ENCODE results near the gene GRIN2C.

GRIN2C gene

DNA sequence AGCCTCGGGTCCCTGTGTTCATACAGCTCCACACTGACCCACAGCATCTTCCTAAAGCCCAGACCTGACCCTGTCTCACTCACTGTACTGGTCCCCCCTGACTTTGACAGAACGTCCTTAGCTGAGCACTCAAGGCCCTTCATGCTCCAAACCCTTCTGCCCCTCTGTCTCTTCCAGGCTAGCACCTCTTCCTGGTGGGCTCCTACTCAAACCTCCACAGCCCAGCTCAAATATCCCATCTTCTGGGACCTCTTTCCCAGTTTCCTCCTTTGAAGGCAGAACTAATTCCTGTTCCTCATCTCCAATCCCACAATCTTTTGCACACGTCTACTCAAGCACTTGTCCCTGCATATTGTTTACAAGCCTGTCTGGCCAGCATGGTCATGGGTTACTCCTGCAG lies 8.8 kb downstream of the GRIN2C start:
- H3K9me3 ChIP-seq (ENCODE audit: insufficient read depth, low read depth, low read length): no peaks in the 10 kb centered on the region
- no peak overlapping the region for H3K9ac ChIP-seq (ENCODE audit: low read depth, low read length, poor library complexity, severe bottlenecking)
- H3K79me2 ChIP-seq (ENCODE audit: insufficient read depth, low read length): no peaks in the 10 kb centered on the region
- no peak overlapping the region for H2AFZ ChIP-seq (ENCODE audit: low read length)
- H3K36me3 ChIP-seq (ENCODE audit: insufficient read depth, low read length): no peaks in the 10 kb centered on the region
- no peaks in the 10 kb centered on the region for H3K4me1 ChIP-seq (ENCODE audit: insufficient read depth, low read length, poor library complexity, severe bottlenecking)
- H3K27me3 ChIP-seq (ENCODE audit: insufficient read depth, low read length, poor library complexity, severe bottlenecking): no peaks in the 10 kb centered on the region
- TF ChIP-seq, protein P1, sequence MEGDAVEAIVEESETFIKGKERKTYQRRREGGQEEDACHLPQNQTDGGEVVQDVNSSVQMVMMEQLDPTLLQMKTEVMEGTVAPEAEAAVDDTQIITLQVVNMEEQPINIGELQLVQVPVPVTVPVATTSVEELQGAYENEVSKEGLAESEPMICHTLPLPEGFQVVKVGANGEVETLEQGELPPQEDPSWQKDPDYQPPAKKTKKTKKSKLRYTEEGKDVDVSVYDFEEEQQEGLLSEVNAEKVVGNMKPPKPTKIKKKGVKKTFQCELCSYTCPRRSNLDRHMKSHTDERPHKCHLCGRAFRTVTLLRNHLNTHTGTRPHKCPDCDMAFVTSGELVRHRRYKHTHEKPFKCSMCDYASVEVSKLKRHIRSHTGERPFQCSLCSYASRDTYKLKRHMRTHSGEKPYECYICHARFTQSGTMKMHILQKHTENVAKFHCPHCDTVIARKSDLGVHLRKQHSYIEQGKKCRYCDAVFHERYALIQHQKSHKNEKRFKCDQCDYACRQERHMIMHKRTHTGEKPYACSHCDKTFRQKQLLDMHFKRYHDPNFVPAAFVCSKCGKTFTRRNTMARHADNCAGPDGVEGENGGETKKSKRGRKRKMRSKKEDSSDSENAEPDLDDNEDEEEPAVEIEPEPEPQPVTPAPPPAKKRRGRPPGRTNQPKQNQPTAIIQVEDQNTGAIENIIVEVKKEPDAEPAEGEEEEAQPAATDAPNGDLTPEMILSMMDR (conservative IDR thresholded peaks at IDR 0.05; ENCODE audit: low read length): no peak
- TF ChIP-seq EZH2phosphoT487 (IDR thresholded peaks at IDR 0.05; ENCODE audit: borderline replicate concordance): no peak
- H3K4me3 ChIP-seq (ENCODE audit: low read length, poor library complexity, severe bottlenecking): no peak overlapping the region
- H3K4me2 ChIP-seq (ENCODE audit: low read depth, low read length, poor library complexity, severe bottlenecking): no peak overlapping the region
- no peaks in the 10 kb centered on the region for H3F3A ChIP-seq (ENCODE audit: low read depth)
- no peaks in the 10 kb centered on the region for H3K9me2 ChIP-seq (replicated peaks; ENCODE audit: low read depth, low read length)
- no peaks in the 10 kb centered on the region for H4K20me1 ChIP-seq (ENCODE audit: insufficient read depth, low read length, poor library complexity, severe bottlenecking)

DNA sequence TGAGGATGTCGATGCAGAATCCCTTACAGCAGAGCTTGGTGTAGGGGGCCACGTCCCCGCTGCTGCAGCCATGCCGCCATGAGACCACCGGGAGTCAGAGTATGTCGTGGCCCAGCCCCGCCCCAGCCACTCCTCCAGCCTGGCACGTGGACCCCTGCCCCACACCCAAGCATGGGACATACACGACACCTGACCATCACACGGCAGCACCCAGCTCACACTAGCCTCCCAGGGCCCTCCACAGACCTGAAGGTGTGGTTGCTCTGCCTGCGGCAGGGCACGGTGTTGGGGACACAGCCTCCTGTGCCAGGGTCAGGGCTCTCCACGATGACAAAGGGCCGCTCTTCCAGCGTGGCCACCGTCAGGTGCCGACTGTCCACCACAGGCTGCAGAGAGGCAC lies 9.4 kb downstream of the GRIN2C start:
- Histone ChIP-seq H4K20me1 (ENCODE audit: insufficient read depth, low read length, poor library complexity, severe bottlenecking) (no peaks in the 10 kb centered on the region), H3K9me2 (replicated peaks; ENCODE audit: low read depth, low read length) (no peaks in the 10 kb centered on the region), H3K36me3 (ENCODE audit: insufficient read depth, low read length) (no peaks in the 10 kb centered on the region), H3K9ac (ENCODE audit: low read depth, low read length, poor library complexity, severe bottlenecking) (no peak overlapping the region), H3K4me1 (ENCODE audit: insufficient read depth, low read length, poor library complexity, severe bottlenecking) (no peaks in the 10 kb centered on the region), H3F3A (ENCODE audit: low read depth) (no peaks in the 10 kb centered on the region), H3K9me3 (ENCODE audit: insufficient read depth, low read depth, low read length) (no peaks in the 10 kb centered on the region), H2AFZ (ENCODE audit: low read length) (no peak overlapping the region), H3K4me3 (ENCODE audit: low read length, poor library complexity, severe bottlenecking) (no peak overlapping the region), H3K4me2 (ENCODE audit: low read depth, low read length, poor library complexity, severe bottlenecking) (no peak overlapping the region), H3K79me2 (ENCODE audit: insufficient read depth, low read length) (no peaks in the 10 kb centered on the region), H3K27me3 (ENCODE audit: insufficient read depth, low read length, poor library complexity, severe bottlenecking) (no peaks in the 10 kb centered on the region)
- no peak for TF ChIP-seq EZH2phosphoT487 (IDR thresholded peaks at IDR 0.05; ENCODE audit: borderline replicate concordance)
- TF ChIP-seq, protein P1 (conservative IDR thresholded peaks at IDR 0.05; ENCODE audit: low read length): no peak

DNA sequence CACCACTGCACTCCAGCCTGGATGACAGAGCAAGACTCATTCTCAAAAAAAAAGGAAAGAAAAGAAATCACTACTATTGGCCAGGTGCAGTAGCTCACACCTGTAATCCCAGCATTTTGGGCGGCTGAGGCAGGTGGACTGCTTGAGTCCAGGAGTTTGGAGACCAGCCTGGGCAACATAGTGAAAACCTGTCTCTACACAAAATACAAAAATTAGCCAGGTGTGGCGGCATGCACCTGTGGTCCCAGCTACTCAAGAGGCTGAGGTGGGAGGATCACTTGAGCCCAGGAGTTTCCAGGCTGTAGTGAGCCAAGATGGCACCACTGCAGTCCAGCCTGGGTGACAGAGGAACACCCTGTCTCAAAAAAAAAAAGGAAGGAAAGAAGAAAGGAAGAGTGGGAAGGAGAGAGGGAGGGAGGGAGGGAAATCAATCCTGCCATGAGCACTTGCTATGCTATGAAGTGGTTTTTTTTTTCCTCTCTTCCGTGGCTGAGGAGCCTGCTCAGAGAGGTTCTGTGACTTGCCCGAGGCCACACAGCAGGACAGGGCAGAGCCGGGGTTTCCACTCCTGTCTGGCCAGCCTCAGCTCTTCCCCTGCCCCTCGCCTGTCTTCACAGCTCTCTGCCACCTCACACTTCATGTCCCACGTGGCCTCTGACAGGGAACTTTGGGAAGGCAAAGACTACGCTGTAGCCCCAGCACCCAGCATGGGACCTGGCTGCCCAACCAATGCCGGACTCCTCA lies 10.9 kb downstream of the GRIN2C start:
- H3K9me2 ChIP-seq (replicated peaks; ENCODE audit: low read depth, low read length): no peaks in the 10 kb centered on the region
- H3K27me3 ChIP-seq (ENCODE audit: insufficient read depth, low read length, poor library complexity, severe bottlenecking): no peaks in the 10 kb centered on the region
- no peak overlapping the region for H3K9ac ChIP-seq (ENCODE audit: low read depth, low read length, poor library complexity, severe bottlenecking)
- H3K36me3 ChIP-seq (ENCODE audit: insufficient read depth, low read length): no peaks in the 10 kb centered on the region
- no peaks in the 10 kb centered on the region for H4K20me1 ChIP-seq (ENCODE audit: insufficient read depth, low read length, poor library complexity, severe bottlenecking)
- H3K9me3 ChIP-seq (ENCODE audit: insufficient read depth, low read depth, low read length): no peaks in the 10 kb centered on the region
- no peak overlapping the region for H3K4me3 ChIP-seq (ENCODE audit: low read length, poor library complexity, severe bottlenecking)
- H3K4me2 ChIP-seq (ENCODE audit: low read depth, low read length, poor library complexity, severe bottlenecking): no peak overlapping the region
- TF ChIP-seq, protein P1 (conservative IDR thresholded peaks at IDR 0.05; ENCODE audit: low read length): no peak
- no peak for TF ChIP-seq EZH2phosphoT487 (IDR thresholded peaks at IDR 0.05; ENCODE audit: borderline replicate concordance)
- no peak overlapping the region for H2AFZ ChIP-seq (ENCODE audit: low read length)
- no peaks in the 10 kb centered on the region for H3F3A ChIP-seq (ENCODE audit: low read depth)
- no peaks in the 10 kb centered on the region for H3K79me2 ChIP-seq (ENCODE audit: insufficient read depth, low read length)
- H3K4me1 ChIP-seq (ENCODE audit: insufficient read depth, low read length, poor library complexity, severe bottlenecking): no peaks in the 10 kb centered on the region

Measured in Loucy (cell line).